Erythroblast (primary cell): ENCODE data around the gene PPFIBP2.

Experiments used
- GATA1 ChIP-seq: IDR thresholded peaks from 2 replicates; pipeline ENCODE4 v1.6.1; 2011; ENCODE audit warnings: low read depth, mild to moderate bottlenecking, control low read depth, low read length, moderate library complexity
- POLR2A ChIP-seq: IDR thresholded peaks from 2 replicates; pipeline ENCODE4 v1.6.1; 2011; ENCODE audit warnings: mild to moderate bottlenecking, low read length

DNA sequence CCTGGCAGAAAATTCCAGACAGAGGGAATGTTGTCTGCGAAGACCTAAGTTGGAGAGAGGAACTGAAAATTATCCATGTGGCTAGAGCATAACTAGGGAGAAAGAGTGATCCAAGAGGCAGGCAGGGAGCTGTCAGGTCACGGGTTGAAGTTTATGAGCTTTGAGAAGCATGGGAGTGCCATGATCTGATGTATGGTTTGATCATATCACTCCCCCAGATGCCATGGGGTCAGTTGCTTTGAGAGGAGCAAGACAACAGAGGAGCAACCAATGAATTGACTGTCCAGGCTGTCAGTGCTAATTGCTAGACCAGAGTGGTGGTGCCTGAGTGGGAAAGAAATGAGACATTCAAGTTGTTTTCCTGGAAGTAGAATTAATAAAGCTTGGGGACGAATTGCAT is 105.5 kb downstream of the PPFIBP2 start:
- TF ChIP-seq POLR2A (no peak), GATA1 (no peak)
